ENCODE measurements around the gene GLE1. TPM values are rescaled to one million over a fixed set of nuclear protein-coding genes. Genes with fewer than 3 reads are reported as not detected.

The GLE1 gene
- total RNA-seq, 1 donor from 2014 or later: 17.5 TPM

DNA sequence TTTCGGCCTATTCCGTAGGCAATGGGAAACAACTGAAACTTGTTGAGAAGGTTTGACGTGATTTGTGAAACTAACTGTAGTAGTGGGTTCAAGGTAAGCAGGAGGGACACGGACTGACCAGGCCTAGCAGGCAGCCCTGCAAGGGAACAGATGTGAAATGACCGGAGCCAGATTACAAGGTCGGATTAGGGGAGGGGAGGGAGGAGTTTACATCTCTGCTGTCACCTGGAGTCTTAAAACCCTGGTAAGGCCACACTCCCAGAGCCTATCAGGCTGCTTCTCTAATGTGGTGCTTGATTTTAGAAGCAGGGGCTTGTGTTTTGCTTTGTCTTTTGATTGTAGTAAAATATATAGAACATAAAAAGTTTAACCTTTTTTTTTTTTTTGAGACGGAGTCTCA is 44.4 kb downstream of the GLE1 start:
- H3K27me3 ChIP-seq (ENCODE audit: insufficient read depth, low read length): no peaks in the 10 kb centered on the region
- TF ChIP-seq, protein P1, sequence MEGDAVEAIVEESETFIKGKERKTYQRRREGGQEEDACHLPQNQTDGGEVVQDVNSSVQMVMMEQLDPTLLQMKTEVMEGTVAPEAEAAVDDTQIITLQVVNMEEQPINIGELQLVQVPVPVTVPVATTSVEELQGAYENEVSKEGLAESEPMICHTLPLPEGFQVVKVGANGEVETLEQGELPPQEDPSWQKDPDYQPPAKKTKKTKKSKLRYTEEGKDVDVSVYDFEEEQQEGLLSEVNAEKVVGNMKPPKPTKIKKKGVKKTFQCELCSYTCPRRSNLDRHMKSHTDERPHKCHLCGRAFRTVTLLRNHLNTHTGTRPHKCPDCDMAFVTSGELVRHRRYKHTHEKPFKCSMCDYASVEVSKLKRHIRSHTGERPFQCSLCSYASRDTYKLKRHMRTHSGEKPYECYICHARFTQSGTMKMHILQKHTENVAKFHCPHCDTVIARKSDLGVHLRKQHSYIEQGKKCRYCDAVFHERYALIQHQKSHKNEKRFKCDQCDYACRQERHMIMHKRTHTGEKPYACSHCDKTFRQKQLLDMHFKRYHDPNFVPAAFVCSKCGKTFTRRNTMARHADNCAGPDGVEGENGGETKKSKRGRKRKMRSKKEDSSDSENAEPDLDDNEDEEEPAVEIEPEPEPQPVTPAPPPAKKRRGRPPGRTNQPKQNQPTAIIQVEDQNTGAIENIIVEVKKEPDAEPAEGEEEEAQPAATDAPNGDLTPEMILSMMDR (IDR thresholded peaks at IDR 0.05; ENCODE audit: insufficient read depth, low read depth, low read length): no peak
- H3K4me1 ChIP-seq (ENCODE audit: insufficient read depth, low read length): peaks cover 19% of the 10 kb centered on the region
- H3K36me3 Mint-ChIP-seq (ENCODE audit: low read depth, unreplicated experiment): peaks cover under 1% of the 10 kb centered on the region
- peaks cover 26% of the 10 kb centered on the region for H3K4me1 Mint-ChIP-seq (ENCODE audit: low read depth, unreplicated experiment)
- H3K9me3 ChIP-seq (ENCODE audit: insufficient read depth, low read depth, low read length): no peaks in the 10 kb centered on the region
- no peaks in the 10 kb centered on the region for H3K9me3 Mint-ChIP-seq (ENCODE audit: unreplicated experiment)
- H3K9ac ChIP-seq (ENCODE audit: low read length): no peak overlapping the region
- DNase-seq (ENCODE audit: low read depth) (no peak), FAIRE-seq (no peak)
- no peaks in the 10 kb centered on the region for H3K36me3 ChIP-seq (ENCODE audit: insufficient read depth, low read length)
- no peaks in the 10 kb centered on the region for H3K27me3 Mint-ChIP-seq (ENCODE audit: low read depth, unreplicated experiment)
- peaks cover 15% of the 10 kb centered on the region for H3K79me2 ChIP-seq (ENCODE audit: insufficient read depth, low read length)
- no peak overlapping the region for H2AFZ ChIP-seq (ENCODE audit: low read depth, low read length)
- peak overlapping the region; percentile 57 for H3K4me3 Mint-ChIP-seq (ENCODE audit: unreplicated experiment)
- peak overlapping the region; percentile 31 for H3K27ac Mint-ChIP-seq (ENCODE audit: unreplicated experiment)
- H3K4me2 ChIP-seq (ENCODE audit: low read length): no peak overlapping the region
- H3K4me3 ChIP-seq (ENCODE audit: insufficient read depth, low read depth, low read length): no peak overlapping the region
- peaks cover 11% of the 10 kb centered on the region for H4K20me1 ChIP-seq (ENCODE audit: insufficient read depth, low read length)
- no peak overlapping the region for H3K27ac ChIP-seq (ENCODE audit: low read depth, low read length)

GRCh38 chr9:128550226-128550625 is 45.7 kb downstream of the GLE1 start:
- Mint-ChIP-seq H3K27ac (ENCODE audit: unreplicated experiment) (peak overlapping the region; percentile 96), H3K4me1 (ENCODE audit: low read depth, unreplicated experiment) (peaks cover 26% of the 10 kb centered on the region), H3K9me3 (ENCODE audit: unreplicated experiment) (no peaks in the 10 kb centered on the region), H3K27me3 (ENCODE audit: low read depth, unreplicated experiment) (no peaks in the 10 kb centered on the region), H3K36me3 (ENCODE audit: low read depth, unreplicated experiment) (no peaks in the 10 kb centered on the region), H3K4me3 (ENCODE audit: unreplicated experiment) (peak overlapping the region; percentile 34)
- peak overlapping the region; percentile 80 for H3K27ac ChIP-seq (ENCODE audit: low read depth, low read length)
- peaks cover 24% of the 10 kb centered on the region for H4K20me1 ChIP-seq (ENCODE audit: insufficient read depth, low read length)
- H3K27me3 ChIP-seq (ENCODE audit: insufficient read depth, low read length): no peaks in the 10 kb centered on the region
- FAIRE-seq (no peak), DNase-seq (ENCODE audit: low read depth) (no peak)
- H3K4me1 ChIP-seq (ENCODE audit: insufficient read depth, low read length): peaks cover 33% of the 10 kb centered on the region
- peak overlapping the region; percentile 95 for H3K4me2 ChIP-seq (ENCODE audit: low read length)
- H3K79me2 ChIP-seq (ENCODE audit: insufficient read depth, low read length): peaks cover 28% of the 10 kb centered on the region
- no peak for TF ChIP-seq EZH2 (IDR thresholded peaks at IDR 0.05; ENCODE audit: insufficient read depth, low read length)
- TF ChIP-seq, protein P1 (IDR thresholded peaks at IDR 0.05; ENCODE audit: insufficient read depth, low read depth, low read length): no peak
- H3K9me3 ChIP-seq (ENCODE audit: insufficient read depth, low read depth, low read length): no peaks in the 10 kb centered on the region
- H3K4me3 ChIP-seq (ENCODE audit: insufficient read depth, low read depth, low read length): no peak overlapping the region
- no peaks in the 10 kb centered on the region for H3K36me3 ChIP-seq (ENCODE audit: insufficient read depth, low read length)
- peak overlapping the region; percentile 24 for H2AFZ ChIP-seq (ENCODE audit: low read depth, low read length)
- peak overlapping the region; percentile 85 for H3K9ac ChIP-seq (ENCODE audit: low read length)

DNA sequence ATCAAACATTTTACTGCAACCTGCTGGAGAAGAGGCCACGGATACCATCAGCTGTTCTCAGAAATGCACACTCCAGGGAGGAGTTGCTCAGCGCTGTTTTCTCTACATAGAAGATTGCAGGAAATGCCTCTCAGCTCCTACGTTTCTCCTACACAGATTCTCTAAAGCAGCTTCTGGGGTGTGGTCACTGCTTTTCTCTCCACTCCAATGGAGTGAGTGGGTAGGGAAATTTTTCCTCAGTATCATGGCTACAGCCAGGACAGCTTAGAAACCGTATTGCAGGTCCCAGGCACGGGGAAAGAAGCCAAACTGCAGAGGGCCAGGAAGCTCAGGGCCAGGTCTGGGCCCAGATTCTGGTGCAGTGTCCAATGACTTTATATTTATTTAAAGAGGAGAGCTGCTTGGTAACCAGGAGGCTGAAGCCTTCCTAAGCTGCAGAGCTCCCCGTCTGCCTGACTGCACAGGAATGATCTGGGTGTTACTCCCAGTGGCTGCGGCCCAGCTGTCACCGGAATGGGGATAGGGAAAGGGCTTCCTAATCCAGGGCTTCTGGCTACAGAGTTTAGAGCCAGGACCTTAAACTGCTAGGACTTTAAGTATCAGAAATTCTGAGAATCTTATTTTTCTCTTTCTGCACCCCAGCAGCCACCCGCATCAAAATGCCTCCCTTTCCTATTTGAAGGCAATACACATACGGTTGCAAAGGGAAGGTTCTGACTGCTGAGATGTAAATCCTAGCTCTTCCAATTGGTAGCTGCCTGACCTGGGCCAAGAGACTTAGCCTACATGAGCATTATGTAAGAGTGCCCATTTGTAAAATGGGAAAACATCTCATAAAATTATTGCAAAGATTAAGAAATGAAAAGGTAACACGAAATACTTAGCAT is 46.5 kb downstream of the GLE1 start:
- TF ChIP-seq, protein P1 (IDR thresholded peaks at IDR 0.05; ENCODE audit: insufficient read depth, low read depth, low read length): no peak
- TF ChIP-seq EZH2 (IDR thresholded peaks at IDR 0.05; ENCODE audit: insufficient read depth, low read length): no peak
- peaks cover 26% of the 10 kb centered on the region for H3K4me1 Mint-ChIP-seq (ENCODE audit: low read depth, unreplicated experiment)
- H3K4me1 ChIP-seq (ENCODE audit: insufficient read depth, low read length): peaks cover 40% of the 10 kb centered on the region
- peak overlapping the region; percentile 65 for H3K4me3 ChIP-seq (ENCODE audit: insufficient read depth, low read depth, low read length)
- peak overlapping the region; percentile 93 for H3K4me3 Mint-ChIP-seq (ENCODE audit: unreplicated experiment)
- DNase-seq (ENCODE audit: low read depth): peak; percentile 57
- no peaks in the 10 kb centered on the region for H3K36me3 ChIP-seq (ENCODE audit: insufficient read depth, low read length)
- peak overlapping the region; percentile 95 for H3K4me2 ChIP-seq (ENCODE audit: low read length)
- H3K27me3 ChIP-seq (ENCODE audit: insufficient read depth, low read length): no peaks in the 10 kb centered on the region
- peak overlapping the region; percentile 80 for H3K27ac ChIP-seq (ENCODE audit: low read depth, low read length)
- H3K36me3 Mint-ChIP-seq (ENCODE audit: low read depth, unreplicated experiment): no peaks in the 10 kb centered on the region
- no peaks in the 10 kb centered on the region for H3K27me3 Mint-ChIP-seq (ENCODE audit: low read depth, unreplicated experiment)
- H3K27ac Mint-ChIP-seq (ENCODE audit: unreplicated experiment): peak overlapping the region; percentile 96
- H3K9me3 ChIP-seq (ENCODE audit: insufficient read depth, low read depth, low read length): no peaks in the 10 kb centered on the region
- H3K9ac ChIP-seq (ENCODE audit: low read length): peak overlapping the region; percentile 85
- H3K9me3 Mint-ChIP-seq (ENCODE audit: unreplicated experiment): no peaks in the 10 kb centered on the region
- no peak for FAIRE-seq
- peaks cover 36% of the 10 kb centered on the region for H3K79me2 ChIP-seq (ENCODE audit: insufficient read depth, low read length)
- peak overlapping the region; percentile 67 for H2AFZ ChIP-seq (ENCODE audit: low read depth, low read length)
- H4K20me1 ChIP-seq (ENCODE audit: insufficient read depth, low read length): peaks cover 32% of the 10 kb centered on the region

Measured in astrocyte (in vitro differentiated cells and primary cell).